PFSK-1 (cell line): ENCODE results near the gene NADK.

ENCODE experiments used
- FOXP2 ChIP-seq: optimal IDR thresholded peaks from 2 replicates; pipeline ENCODE3; 2011; ENCODE audit warnings: borderline replicate concordance, control low read depth, inconsistent platforms; ENCODE audit not compliant: insufficient read depth; ENCODE audit errors: extremely low read length, extremely low read depth
- POLR2AphosphoS5 ChIP-seq: IDR thresholded peaks from 2 replicates; pipeline ENCODE4 v1.6.1; 2012; ENCODE audit warnings: low read depth, mild to moderate bottlenecking, control low read depth, low read length, moderate library complexity
- REST ChIP-seq, 2 experiments: IDR thresholded peaks; 2 replicates each; pipeline versions ENCODE4 v1.6.1 to v1.8.0; 2011 to 2012; ENCODE audit warnings: low read depth in 2 of 2, low read length in 2 of 2, control low read depth in 1 of 2, inconsistent platforms in 1 of 2, mild to moderate bottlenecking in 1 of 2, moderate library complexity in 1 of 2; ENCODE audit not compliant: insufficient read depth in 1 of 2
- SIN3A ChIP-seq: IDR thresholded peaks from 2 replicates; pipeline ENCODE4 v1.6.1; 2012; ENCODE audit warnings: mild to moderate bottlenecking, low read length, moderate library complexity, borderline replicate concordance; ENCODE audit not compliant: insufficient read depth
- TAF1 ChIP-seq: IDR thresholded peaks from 2 replicates; pipeline ENCODE4 v1.6.1; 2012; ENCODE audit warnings: low read length, control low read depth, borderline replicate concordance; ENCODE audit not compliant: insufficient read depth

- TF ChIP-seq TAF1: no peak
- no peak for TF ChIP-seq POLR2AphosphoS5
- no peak for TF ChIP-seq REST (IDR thresholded peaks at IDR 0.05; ENCODE audit: insufficient read depth in 1 of 2, low read depth in 2 of 2, low read length in 2 of 2)
- TF ChIP-seq SIN3A: no peak
- no peak for TF ChIP-seq FOXP2
These were observed 37.5 kb upstream of the NADK start for GRCh38 chr1:1815606-1816281.
